Adrenal gland (tissue), 12 donors: ENCODE results near the gene ACTA2. TPM values are rescaled to one million over a fixed set of nuclear protein-coding genes. Genes with fewer than 3 reads are reported as not detected.

Source experiments
- DNase-seq, 7 donors: peaks; one replicate each; pipeline ENCODE4 v3.0.0-alpha.2; 2019 to 2020
- H3K27ac ChIP-seq, 5 donors: fragments of 200-600 bp; sonication (generic) in 4 of 5; 1 replicate in 3 of 5; 2 replicates in 2 of 5; pipeline versions ENCODE4 v1.5.1 to v1.8.0; 2016 to 2020; ENCODE audit warnings: mild to moderate bottlenecking in 1 of 5
- H3K27me3 ChIP-seq: fragments of 200-600 bp; 2 replicates; pipeline ENCODE4 v1.8.0; 2021
- H3K36me3 ChIP-seq, 2 donors: fragments of 200-600 bp; replicated peaks in 1 of 2; 1 replicate in 1 of 2; 2 replicates in 1 of 2; pipeline versions ENCODE4 v1.5.1 to v1.8.0; 2018 to 2022
- H3K4me1 ChIP-seq, 2 donors: fragments of 200-600 bp; replicated peaks in 1 of 2; 1 replicate in 1 of 2; 2 replicates in 1 of 2; pipeline versions ENCODE4 v1.5.1 to v1.8.0; 2018 to 2021
- H3K4me3 ChIP-seq, 4 donors: fragments of 200-600 bp; sonication (generic) in 3 of 4; one replicate each; pipeline ENCODE4 v1.5.1; 2016 to 2018
- H3K9me3 ChIP-seq, 3 donors: fragments of 200-600 bp; sonication (generic) in 1 of 3; replicated peaks in 1 of 3; 1 replicate in 2 of 3; 2 replicates in 1 of 3; pipeline versions ENCODE4 v1.5.1 to v1.8.0; 2016 to 2021
- POLR2A ChIP-seq, 2 donors: fragments of 450-650 bp; IDR thresholded peaks; one replicate each; pipeline ENCODE4 v1.6.1; 2017; ENCODE audit warnings: antibody characterized with exemption in 2 of 2, mild to moderate bottlenecking in 2 of 2, moderate library complexity in 1 of 2
- WGBS, 4 donors: extraction: QIAGEN DNeasy Blood & Tissue Kit in 2 of 4; methylation state at CpG; one replicate each; pipeline versions ENCODE4 v1.1.5 to v1.1.7; 2013 to 2017; 5-methylcytosine and 5-hydroxymethylcytosine counted together
- intact Hi-C, 2 donors: fragments of 100-400 bp; cut with DNase I; formaldehyde crosslinking; loops; one replicate each; pipeline versions ENCODE4 v1.14.1 to v1.15.0; 2022 to 2023
- polyA plus RNA-seq, 3 donors: library from polyadenylated mRNA; stranded (reverse); fragments of 200-250 nt in 2 of 3; fragments of 350-450 nt in 1 of 3; fragmentation: Illumina TruSeq in 1 of 3; extraction: RNeasy Lipid Tissue Mini Kit (QIAGEN cat#74804) in 1 of 3; gene quantifications; one replicate each; pipeline ENCODE4 v1.2.3, GENCODE V29; 2013 to 2014
- total RNA-seq, 9 donors: library from RNA; depleted of rRNA in 4 of 9; stranded (reverse); fragments of >200 nt in 4 of 9; fragments of 120-200 nt in 1 of 9; fragmentation: NEBNext Ultra II Directional in 1 of 9; extraction: Animal tissue kit (Norgen Biotek cat#: 25700) in 1 of 9; gene quantifications; one replicate each; pipeline versions ENCODE4 v1.1.0 to v1.2.4, GENCODE V29; 2013 to 2023
- TF ChIP-seq, protein P1 (sequence below), 6 experiments: fragments of 450-650 bp in 4 of 6; fragments of 200-600 bp in 2 of 6; sonication (generic) in 1 of 6; IDR thresholded peaks; 1 replicate in 5 of 6; 2 replicates in 1 of 6; pipeline versions ENCODE4 v1.5.1 to v1.8.0; 2016 to 2021; ENCODE audit warnings: antibody characterized with exemption in 6 of 6, mild to moderate bottlenecking in 2 of 6, moderate library complexity in 1 of 6
- donor health status: healthy with polysubstance abuse.
- donor health status: Bipolar disorder and iron deficiency.
- donor health status: DM: yes; HTN: yes; CAD: no.
- donor health status: DM: no; HTN: no; CAD: no.
- donor health status: DM: no; HTN: no; CAD: no.
- donor health status: DM: yes; HTN: yes; CAD: no.

The ACTA2 gene
- total and polyA plus RNA-seq, 12 donors = 48.5 to 529 (median 320) TPM

GRCh38 chr10:88913788-88914187 is 38.8 kb downstream of the ACTA2 start:
- peak overlapping the region in 1 of 5 donors; percentile 52 for H3K27ac ChIP-seq
- peaks cover 0 to 16% of the 10 kb centered on the region in 2 donors for H3K36me3 ChIP-seq
- intact Hi-C loops = no loop called here
- DNase-seq = no peak
- H3K4me3 ChIP-seq = no peak overlapping the region
- no peaks in the 10 kb centered on the region for H3K27me3 ChIP-seq
- H3K4me1 ChIP-seq = peaks cover 0 to 19% of the 10 kb centered on the region in 2 donors
- H3K9me3 ChIP-seq = no peaks in the 10 kb centered on the region
- TF ChIP-seq POLR2A (IDR thresholded peaks at IDR 0.05) = no peak
- TF ChIP-seq, protein P1, sequence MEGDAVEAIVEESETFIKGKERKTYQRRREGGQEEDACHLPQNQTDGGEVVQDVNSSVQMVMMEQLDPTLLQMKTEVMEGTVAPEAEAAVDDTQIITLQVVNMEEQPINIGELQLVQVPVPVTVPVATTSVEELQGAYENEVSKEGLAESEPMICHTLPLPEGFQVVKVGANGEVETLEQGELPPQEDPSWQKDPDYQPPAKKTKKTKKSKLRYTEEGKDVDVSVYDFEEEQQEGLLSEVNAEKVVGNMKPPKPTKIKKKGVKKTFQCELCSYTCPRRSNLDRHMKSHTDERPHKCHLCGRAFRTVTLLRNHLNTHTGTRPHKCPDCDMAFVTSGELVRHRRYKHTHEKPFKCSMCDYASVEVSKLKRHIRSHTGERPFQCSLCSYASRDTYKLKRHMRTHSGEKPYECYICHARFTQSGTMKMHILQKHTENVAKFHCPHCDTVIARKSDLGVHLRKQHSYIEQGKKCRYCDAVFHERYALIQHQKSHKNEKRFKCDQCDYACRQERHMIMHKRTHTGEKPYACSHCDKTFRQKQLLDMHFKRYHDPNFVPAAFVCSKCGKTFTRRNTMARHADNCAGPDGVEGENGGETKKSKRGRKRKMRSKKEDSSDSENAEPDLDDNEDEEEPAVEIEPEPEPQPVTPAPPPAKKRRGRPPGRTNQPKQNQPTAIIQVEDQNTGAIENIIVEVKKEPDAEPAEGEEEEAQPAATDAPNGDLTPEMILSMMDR (IDR thresholded peaks at IDR 0.05) = no peak
- 57 to 63% (median 62%) methylated on average over 5 of the region's 5 CpGs for WGBS, 4 donors

DNA sequence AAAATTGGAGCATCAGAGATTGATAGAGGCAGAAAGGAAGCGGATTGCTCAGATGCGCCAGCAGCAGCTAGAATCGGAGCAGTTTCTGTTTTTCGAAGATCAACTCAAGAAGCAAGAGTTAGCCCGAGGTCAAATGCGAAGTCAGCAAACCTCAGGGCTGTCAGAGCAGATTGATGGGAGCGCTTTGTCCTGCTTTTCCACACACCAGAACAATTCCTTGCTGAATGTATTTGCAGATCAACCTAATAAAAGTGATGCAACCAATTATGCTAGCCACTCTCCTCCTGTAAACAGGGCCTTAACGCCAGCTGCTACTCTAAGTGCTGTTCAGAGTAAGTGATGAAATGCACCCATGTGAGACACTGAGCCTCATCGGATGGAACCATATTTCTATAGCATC is 39.4 kb downstream of the ACTA2 start:
- intact Hi-C loops = no loop called here
- Histone ChIP-seq H3K4me1 (peaks cover 0 to 19% of the 10 kb centered on the region in 2 donors), H3K27ac (peak overlapping the region in 2 of 5 donors; percentile 52 to 54), H3K36me3 (peaks cover 0 to 21% of the 10 kb centered on the region in 2 donors), H3K27me3 (no peaks in the 10 kb centered on the region), H3K9me3 (no peaks in the 10 kb centered on the region), H3K4me3 (no peak overlapping the region)
- 51 to 58% (median 54%) methylated on average over 8 to 9 of the region's 9 CpGs for WGBS, 4 donors
- DNase-seq = no peak
- TF ChIP-seq POLR2A (IDR thresholded peaks at IDR 0.05) = no peak
- TF ChIP-seq, protein P1 (IDR thresholded peaks at IDR 0.05) = no peak

- Histone ChIP-seq H3K27me3 (no peaks in the 10 kb centered on the region), H3K9me3 (no peaks in the 10 kb centered on the region), H3K27ac (no peak overlapping the region), H3K36me3 (peaks cover 0 to 19% of the 10 kb centered on the region in 2 donors), H3K4me3 (no peak overlapping the region), H3K4me1 (peaks cover 0 to 19% of the 10 kb centered on the region in 2 donors)
- 95 to 97% (median 96%) methylated on average over 3 of the region's 3 CpGs for WGBS, 4 donors
- no peak for DNase-seq
- TF ChIP-seq, protein P1 (IDR thresholded peaks at IDR 0.05) = no peak
- TF ChIP-seq POLR2A (IDR thresholded peaks at IDR 0.05) = no peak
- intact Hi-C loops = no loop called here
Observed at GRCh38 chr10:88911851-88912250, 40.7 kb downstream of the ACTA2 start.

DNA sequence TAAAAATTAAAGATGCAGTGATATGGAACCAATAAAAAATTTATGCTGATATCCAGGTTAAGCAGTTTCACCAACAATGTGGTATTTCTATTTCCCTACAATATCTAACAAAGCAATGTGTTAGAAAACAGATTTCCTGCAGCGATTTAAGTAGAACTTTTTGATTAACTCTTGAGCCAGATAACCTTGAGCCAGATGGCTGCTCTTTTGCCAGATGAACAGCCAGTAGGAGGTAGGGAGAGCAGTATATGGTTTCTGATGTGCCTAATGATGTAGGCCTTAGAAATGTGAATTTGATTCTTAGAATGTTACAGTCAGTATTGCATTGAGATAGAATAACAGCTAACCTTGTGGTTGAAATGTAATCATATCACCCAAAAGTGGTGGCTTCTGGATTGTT is 41.5 kb downstream of the ACTA2 start:
- Histone ChIP-seq H3K4me3 (no peak overlapping the region), H3K4me1 (peaks cover 0 to 19% of the 10 kb centered on the region in 2 donors), H3K9me3 (no peaks in the 10 kb centered on the region), H3K36me3 (peaks cover 0 to 26% of the 10 kb centered on the region in 2 donors), H3K27ac (no peak overlapping the region), H3K27me3 (no peaks in the 10 kb centered on the region)
- DNase-seq = no peak
- intact Hi-C loops = no loop called here
- TF ChIP-seq, protein P1 (IDR thresholded peaks at IDR 0.05) = no peak
- TF ChIP-seq POLR2A (IDR thresholded peaks at IDR 0.05) = no peak
- WGBS, 4 donors = 34 to 55% (median 39%) methylated on average over 1 of the region's 1 CpG
